GM23338 (cell line): ENCODE results near the gene BMF. TPM values are rescaled to one million over a fixed set of nuclear protein-coding genes. Genes with fewer than 3 reads are reported as not detected.

Source experiments
- ATAC-seq: fragments of 200-7000 bp; cut with Tn5 transposase; 3 replicates; pipeline ENCODE4 v1.9.1; 2020
- DNase-seq: peaks from one replicate; pipeline ENCODE4 v3.0.0-alpha.2; 2015; ENCODE audit warnings: low spot score
- H2AFZ ChIP-seq: fragments of 200-600 bp; sonication (generic); 2 replicates; pipeline ENCODE4 v1.8.0; 2016; ENCODE audit warnings: antibody characterized with exemption, mild to moderate bottlenecking, moderate library complexity
- H3F3A ChIP-seq: fragments of 200-600 bp; sonication (generic); replicated peaks from 2 replicates; pipeline ENCODE4 v1.8.0; 2017; ENCODE audit warnings: antibody characterized with exemption, mixed run types, low read depth
- H3K27ac ChIP-seq: fragments of 200-600 bp; sonication (generic); 2 replicates; pipeline ENCODE4 v1.6.1; 2016; ENCODE audit warnings: low read depth
- H3K27me3 ChIP-seq: fragments of 200-600 bp; sonication (generic); 2 replicates; pipeline ENCODE4 v1.8.0; 2016; ENCODE audit warnings: mild to moderate bottlenecking, mixed run types, moderate library complexity; ENCODE audit not compliant: insufficient read depth
- H3K36me3 ChIP-seq: fragments of 200-600 bp; sonication (generic); 2 replicates; pipeline ENCODE4 v1.8.0; 2016; ENCODE audit warnings: mild to moderate bottlenecking; ENCODE audit not compliant: insufficient read depth
- H3K4me1 ChIP-seq: fragments of 200-600 bp; sonication (generic); 2 replicates; pipeline ENCODE4 v1.8.0; 2016; ENCODE audit warnings: mild to moderate bottlenecking, moderate library complexity; ENCODE audit not compliant: insufficient read depth
- H3K4me2 ChIP-seq: fragments of 200-600 bp; sonication (generic); 2 replicates; pipeline ENCODE4 v1.7.1; 2017; ENCODE audit warnings: mixed run types
- H3K4me3 ChIP-seq: fragments of 200-600 bp; sonication (generic); 2 replicates; pipeline ENCODE4 v1.6.1; 2016; ENCODE audit warnings: mixed run types
- H3K79me2 ChIP-seq: fragments of 200-600 bp; sonication (generic); replicated peaks from 2 replicates; pipeline ENCODE4 v1.8.0; 2017; ENCODE audit warnings: mild to moderate bottlenecking; ENCODE audit not compliant: insufficient read depth
- H3K9me2 ChIP-seq: fragments of 200-600 bp; sonication (generic); 2 replicates; pipeline ENCODE4 v1.8.0; 2017; ENCODE audit not compliant: insufficient read depth
- H4K20me1 ChIP-seq: fragments of 200-600 bp; sonication (generic); replicated peaks from 2 replicates; pipeline ENCODE4 v1.8.0; 2017; ENCODE audit warnings: mild to moderate bottlenecking; ENCODE audit not compliant: insufficient read depth
- H3K27ac Mint-ChIP-seq: 2 replicates; pipeline ENCODE4 v1.8.0; 2020; ENCODE audit warnings: inconsistent platforms, mild to moderate bottlenecking, moderate library complexity, mixed read lengths
- H3K27me3 Mint-ChIP-seq: 3 replicates; pipeline ENCODE4 v1.8.0; 2022; ENCODE audit warnings: low read depth, mild to moderate bottlenecking, moderate library complexity, mixed read lengths, inconsistent platforms; ENCODE audit not compliant: insufficient read depth, poor library complexity
- H3K36me3 Mint-ChIP-seq: 3 replicates; pipeline ENCODE4 v1.8.0; 2021; ENCODE audit warnings: low read depth, mild to moderate bottlenecking, inconsistent platforms, moderate library complexity, mixed read lengths
- H3K4me1 Mint-ChIP-seq: 3 replicates; pipeline ENCODE4 v1.8.0; 2020; ENCODE audit warnings: mild to moderate bottlenecking, inconsistent platforms, mixed read lengths
- H3K4me3 Mint-ChIP-seq: 3 replicates; pipeline ENCODE4 v1.8.0; 2021; ENCODE audit warnings: moderate library complexity, mild to moderate bottlenecking, inconsistent platforms, mixed read lengths
- H3K9me3 Mint-ChIP-seq: 3 replicates; pipeline ENCODE4 v1.8.0; 2020; ENCODE audit warnings: moderate library complexity, mild to moderate bottlenecking, inconsistent platforms, mixed read lengths
- CREB1 ChIP-seq: fragments of 250-450 bp; sonication (Bioruptor Pico); IDR thresholded peaks from 2 replicates; pipeline ENCODE4 v1.5.0; 2020; ENCODE audit warnings: low read depth, mild to moderate bottlenecking, moderate library complexity
- ETS1 ChIP-seq: IDR thresholded peaks from 2 replicates; pipeline ENCODE4 v1.6.1; 2016; ENCODE audit warnings: antibody characterized with exemption
- EZH2 ChIP-seq: fragments of 200-600 bp; sonication (generic); IDR thresholded peaks from one replicate; pipeline ENCODE4 v1.8.0; 2017; ENCODE audit warnings: antibody characterized with exemption, mild to moderate bottlenecking, low read depth; ENCODE audit not compliant: unreplicated experiment
- JUNB ChIP-seq: IDR thresholded peaks from one replicate; pipeline ENCODE4 v1.6.1; 2016; ENCODE audit warnings: antibody characterized with exemption; ENCODE audit not compliant: unreplicated experiment
- POLR2AphosphoS5 ChIP-seq: IDR thresholded peaks from 2 replicates; pipeline ENCODE4 v1.6.1; 2016; ENCODE audit warnings: antibody characterized with exemption, low read depth
- STAT1 ChIP-seq: IDR thresholded peaks from one replicate; pipeline ENCODE4 v1.6.1; 2016; ENCODE audit warnings: antibody characterized with exemption; ENCODE audit not compliant: unreplicated experiment
- ZNF114 ChIP-seq: fragments of 250-450 bp; sonication (Bioruptor Pico); IDR thresholded peaks from 2 replicates; pipeline ENCODE4 v1.5.0; 2020; ENCODE audit warnings: mild to moderate bottlenecking, moderate library complexity
- ZNF331 ChIP-seq: fragments of 250-450 bp; sonication (Bioruptor Pico); IDR thresholded peaks from 2 replicates; pipeline ENCODE4 v1.5.0; 2020; ENCODE audit warnings: low read depth, mild to moderate bottlenecking, moderate library complexity
- polyA plus RNA-seq: library from polyadenylated mRNA; unstranded; fragments of >200 nt; fragmentation: Nextera tagmentation; extraction: Ambion mirVana; gene quantifications from 2 replicates; pipeline ENCODE4 v1.2.1, GENCODE V29; 2016
- total RNA-seq: library from RNA; depleted of rRNA; stranded (reverse); fragments of >200 nt; shearing (Covaris generic); gene quantifications from 2 replicates; pipeline ENCODE4 v1.2.3, GENCODE V29; 2014
- TF ChIP-seq, protein P1 (sequence below): IDR thresholded peaks from one replicate; pipeline ENCODE4 v1.6.1; 2018; ENCODE audit warnings: antibody characterized with exemption; ENCODE audit not compliant: unreplicated experiment
- TF ChIP-seq, protein P2 (sequence below): fragments of 250-450 bp; sonication (Bioruptor Pico); IDR thresholded peaks from 2 replicates; pipeline ENCODE4 v1.5.0; 2020; ENCODE audit warnings: mild to moderate bottlenecking, moderate library complexity

The BMF gene
- total and polyA plus RNA-seq, 2 experiments from 2014 or later, result 2.0 to 20.3 TPM

DNA sequence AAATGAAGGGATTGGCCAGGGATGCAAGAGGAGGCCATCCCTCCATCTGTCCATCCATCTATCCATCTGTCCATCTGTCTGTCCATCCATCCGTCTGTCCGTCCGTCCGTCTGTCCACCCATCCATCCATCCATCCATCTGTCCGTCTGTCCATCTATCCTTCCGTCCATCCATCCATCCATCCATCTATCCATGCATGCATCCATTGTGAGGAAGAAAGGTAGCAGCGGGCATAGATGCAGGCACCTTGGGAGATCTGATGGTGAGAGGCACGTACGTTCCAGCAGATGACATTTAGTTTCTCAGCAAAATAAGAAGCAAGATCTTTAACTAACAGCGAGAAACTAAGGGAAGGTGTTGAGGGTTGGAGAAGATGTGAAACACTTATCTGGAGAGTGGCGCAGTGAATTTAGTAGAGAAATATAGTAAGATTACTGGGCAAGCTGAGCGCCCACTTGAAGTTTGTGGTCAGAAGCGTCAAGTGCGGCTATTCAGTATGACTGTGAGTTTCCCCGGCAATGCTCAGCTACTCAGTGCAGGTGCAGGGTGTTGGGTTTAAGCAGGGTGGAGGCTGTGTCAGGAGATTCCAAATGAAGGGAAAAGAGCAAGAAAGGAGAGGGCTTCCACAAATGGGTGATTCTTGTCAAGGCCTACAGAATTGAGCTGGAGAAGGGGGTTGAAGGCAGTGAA lies 47.3 kb downstream of the BMF start:
- Histone ChIP-seq H3K4me2 (no peak overlapping the region), H3K4me3 (no peak overlapping the region), H3K4me1 (no peaks in the 10 kb centered on the region; the same call in 1 of the 2 replicates), H3K27me3 (no peaks in the 10 kb centered on the region), H3K9me2 (no peaks in the 10 kb centered on the region), H3F3A (no peaks in the 10 kb centered on the region), H3K79me2 (no peaks in the 10 kb centered on the region), H4K20me1 (no peaks in the 10 kb centered on the region), H2AFZ (no peak overlapping the region), H3K36me3 (no peaks in the 10 kb centered on the region), H3K27ac (no peak overlapping the region)
- TF ChIP-seq, protein P1, sequence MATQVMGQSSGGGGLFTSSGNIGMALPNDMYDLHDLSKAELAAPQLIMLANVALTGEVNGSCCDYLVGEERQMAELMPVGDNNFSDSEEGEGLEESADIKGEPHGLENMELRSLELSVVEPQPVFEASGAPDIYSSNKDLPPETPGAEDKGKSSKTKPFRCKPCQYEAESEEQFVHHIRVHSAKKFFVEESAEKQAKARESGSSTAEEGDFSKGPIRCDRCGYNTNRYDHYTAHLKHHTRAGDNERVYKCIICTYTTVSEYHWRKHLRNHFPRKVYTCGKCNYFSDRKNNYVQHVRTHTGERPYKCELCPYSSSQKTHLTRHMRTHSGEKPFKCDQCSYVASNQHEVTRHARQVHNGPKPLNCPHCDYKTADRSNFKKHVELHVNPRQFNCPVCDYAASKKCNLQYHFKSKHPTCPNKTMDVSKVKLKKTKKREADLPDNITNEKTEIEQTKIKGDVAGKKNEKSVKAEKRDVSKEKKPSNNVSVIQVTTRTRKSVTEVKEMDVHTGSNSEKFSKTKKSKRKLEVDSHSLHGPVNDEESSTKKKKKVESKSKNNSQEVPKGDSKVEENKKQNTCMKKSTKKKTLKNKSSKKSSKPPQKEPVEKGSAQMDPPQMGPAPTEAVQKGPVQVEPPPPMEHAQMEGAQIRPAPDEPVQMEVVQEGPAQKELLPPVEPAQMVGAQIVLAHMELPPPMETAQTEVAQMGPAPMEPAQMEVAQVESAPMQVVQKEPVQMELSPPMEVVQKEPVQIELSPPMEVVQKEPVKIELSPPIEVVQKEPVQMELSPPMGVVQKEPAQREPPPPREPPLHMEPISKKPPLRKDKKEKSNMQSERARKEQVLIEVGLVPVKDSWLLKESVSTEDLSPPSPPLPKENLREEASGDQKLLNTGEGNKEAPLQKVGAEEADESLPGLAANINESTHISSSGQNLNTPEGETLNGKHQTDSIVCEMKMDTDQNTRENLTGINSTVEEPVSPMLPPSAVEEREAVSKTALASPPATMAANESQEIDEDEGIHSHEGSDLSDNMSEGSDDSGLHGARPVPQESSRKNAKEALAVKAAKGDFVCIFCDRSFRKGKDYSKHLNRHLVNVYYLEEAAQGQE, result no peak
- TF ChIP-seq ETS1 (no peak), POLR2AphosphoS5 (no peak), EZH2 (no peak), CREB1 (CRISPR knock-in tag) (no peak), STAT1 (no peak), ZNF331 (CRISPR knock-in tag) (no peak), JUNB (no peak), ZNF114 (no peak)
- TF ChIP-seq, protein P2, sequence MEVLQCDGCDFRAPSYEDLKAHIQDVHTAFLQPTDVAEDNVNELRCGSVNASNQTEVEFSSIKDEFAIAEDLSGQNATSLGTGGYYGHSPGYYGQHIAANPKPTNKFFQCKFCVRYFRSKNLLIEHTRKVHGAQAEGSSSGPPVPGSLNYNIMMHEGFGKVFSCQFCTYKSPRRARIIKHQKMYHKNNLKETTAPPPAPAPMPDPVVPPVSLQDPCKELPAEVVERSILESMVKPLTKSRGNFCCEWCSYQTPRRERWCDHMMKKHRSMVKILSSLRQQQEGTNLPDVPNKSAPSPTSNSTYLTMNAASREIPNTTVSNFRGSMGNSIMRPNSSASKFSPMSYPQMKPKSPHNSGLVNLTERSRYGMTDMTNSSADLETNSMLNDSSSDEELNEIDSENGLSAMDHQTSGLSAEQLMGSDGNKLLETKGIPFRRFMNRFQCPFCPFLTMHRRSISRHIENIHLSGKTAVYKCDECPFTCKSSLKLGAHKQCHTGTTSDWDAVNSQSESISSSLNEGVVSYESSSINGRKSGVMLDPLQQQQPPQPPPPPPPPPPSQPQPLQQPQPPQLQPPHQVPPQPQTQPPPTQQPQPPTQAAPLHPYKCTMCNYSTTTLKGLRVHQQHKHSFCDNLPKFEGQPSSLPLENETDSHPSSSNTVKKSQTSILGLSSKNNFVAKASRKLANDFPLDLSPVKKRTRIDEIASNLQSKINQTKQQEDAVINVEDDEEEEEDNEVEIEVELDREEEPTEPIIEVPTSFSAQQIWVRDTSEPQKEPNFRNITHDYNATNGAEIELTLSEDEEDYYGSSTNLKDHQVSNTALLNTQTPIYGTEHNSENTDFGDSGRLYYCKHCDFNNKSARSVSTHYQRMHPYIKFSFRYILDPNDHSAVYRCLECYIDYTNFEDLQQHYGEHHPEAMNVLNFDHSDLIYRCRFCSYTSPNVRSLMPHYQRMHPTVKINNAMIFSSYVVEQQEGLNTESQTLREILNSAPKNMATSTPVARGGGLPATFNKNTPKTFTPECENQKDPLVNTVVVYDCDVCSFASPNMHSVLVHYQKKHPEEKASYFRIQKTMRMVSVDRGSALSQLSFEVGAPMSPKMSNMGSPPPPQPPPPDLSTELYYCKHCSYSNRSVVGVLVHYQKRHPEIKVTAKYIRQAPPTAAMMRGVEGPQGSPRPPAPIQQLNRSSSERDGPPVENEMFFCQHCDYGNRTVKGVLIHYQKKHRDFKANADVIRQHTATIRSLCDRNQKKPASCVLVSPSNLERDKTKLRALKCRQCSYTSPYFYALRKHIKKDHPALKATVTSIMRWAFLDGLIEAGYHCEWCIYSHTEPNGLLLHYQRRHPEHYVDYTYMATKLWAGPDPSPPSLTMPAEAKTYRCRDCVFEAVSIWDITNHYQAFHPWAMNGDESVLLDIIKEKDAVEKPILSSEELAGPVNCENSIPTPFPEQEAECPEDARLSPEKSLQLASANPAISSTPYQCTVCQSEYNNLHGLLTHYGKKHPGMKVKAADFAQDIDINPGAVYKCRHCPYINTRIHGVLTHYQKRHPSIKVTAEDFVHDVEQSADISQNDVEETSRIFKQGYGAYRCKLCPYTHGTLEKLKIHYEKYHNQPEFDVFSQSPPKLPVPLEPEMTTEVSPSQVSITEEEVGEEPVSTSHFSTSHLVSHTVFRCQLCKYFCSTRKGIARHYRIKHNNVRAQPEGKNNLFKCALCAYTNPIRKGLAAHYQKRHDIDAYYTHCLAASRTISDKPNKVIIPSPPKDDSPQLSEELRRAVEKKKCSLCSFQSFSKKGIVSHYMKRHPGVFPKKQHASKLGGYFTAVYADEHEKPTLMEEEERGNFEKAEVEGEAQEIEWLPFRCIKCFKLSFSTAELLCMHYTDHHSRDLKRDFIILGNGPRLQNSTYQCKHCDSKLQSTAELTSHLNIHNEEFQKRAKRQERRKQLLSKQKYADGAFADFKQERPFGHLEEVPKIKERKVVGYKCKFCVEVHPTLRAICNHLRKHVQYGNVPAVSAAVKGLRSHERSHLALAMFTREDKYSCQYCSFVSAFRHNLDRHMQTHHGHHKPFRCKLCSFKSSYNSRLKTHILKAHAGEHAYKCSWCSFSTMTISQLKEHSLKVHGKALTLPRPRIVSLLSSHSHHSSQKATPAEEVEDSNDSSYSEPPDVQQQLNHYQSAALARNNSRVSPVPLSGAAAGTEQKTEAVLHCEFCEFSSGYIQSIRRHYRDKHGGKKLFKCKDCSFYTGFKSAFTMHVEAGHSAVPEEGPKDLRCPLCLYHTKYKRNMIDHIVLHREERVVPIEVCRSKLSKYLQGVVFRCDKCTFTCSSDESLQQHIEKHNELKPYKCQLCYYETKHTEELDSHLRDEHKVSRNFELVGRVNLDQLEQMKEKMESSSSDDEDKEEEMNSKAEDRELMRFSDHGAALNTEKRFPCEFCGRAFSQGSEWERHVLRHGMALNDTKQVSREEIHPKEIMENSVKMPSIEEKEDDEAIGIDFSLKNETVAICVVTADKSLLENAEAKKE (CRISPR knock-in tag), result no peak
- H3K4me1 Mint-ChIP-seq, result peaks cover 21% of the 10 kb centered on the region
- H3K27me3 Mint-ChIP-seq, result peaks cover 2% of the 10 kb centered on the region
- no peak for DNase-seq
- no peaks in the 10 kb centered on the region for H3K9me3 Mint-ChIP-seq
- no peak for ATAC-seq
- H3K27ac Mint-ChIP-seq, result no peak overlapping the region
- H3K36me3 Mint-ChIP-seq, result no peaks in the 10 kb centered on the region; the same call in 2 of the 3 replicates
- no peak overlapping the region for H3K4me3 Mint-ChIP-seq
